Kidney (tissue), 14 donors: Measurements from ENCODE around the gene AFDN. TPM values are rescaled to one million over a fixed set of nuclear protein-coding genes. Genes with fewer than 3 reads are reported as not detected.

Experiments
- DNase-seq, 5 donors: peaks; one replicate each; pipeline ENCODE4 v3.0.0-alpha.2; 2013 to 2020
- FAIRE-seq: peaks from 2 replicates; lab custom pipeline; 2012; peaks lifted over from hg19 to GRCh38; lab: Jason Lieb, UNC
- H3K27ac ChIP-seq, 2 donors: one replicate each; pipeline ENCODE4 v1.7.0; 2013; ENCODE audit warnings: low read depth in 2 of 2, low read length in 2 of 2, inconsistent platforms in 1 of 2
- H3K27me3 ChIP-seq: one replicate; pipeline ENCODE4 v1.7.1; 2013; ENCODE audit warnings: low read length, inconsistent platforms; ENCODE audit not compliant: control insufficient read depth, insufficient read depth
- H3K36me3 ChIP-seq, 3 donors: one replicate each; pipeline versions ENCODE4 v1.7.0 to v1.7.1; 2013; ENCODE audit warnings: low read length in 3 of 3, control low read depth in 1 of 3, inconsistent platforms in 1 of 3; ENCODE audit not compliant: insufficient read depth in 3 of 3, control insufficient read depth in 2 of 3
- H3K4me1 ChIP-seq, 3 donors: one replicate each; pipeline versions ENCODE4 v1.7.0 to v1.7.1; 2013; ENCODE audit warnings: low read length in 3 of 3, inconsistent platforms in 1 of 3, low read depth in 1 of 3; ENCODE audit not compliant: control insufficient read depth in 2 of 3, insufficient read depth in 2 of 3
- H3K4me3 ChIP-seq, 3 donors: one replicate each; pipeline versions ENCODE4 v1.7.0 to v1.8.1; 2013; ENCODE audit warnings: low read length in 3 of 3, control low read depth in 1 of 3, inconsistent platforms in 1 of 3
- H3K9ac ChIP-seq, 3 donors: one replicate each; pipeline versions ENCODE4 v1.7.0 to v1.7.1; 2013; ENCODE audit warnings: low read length in 3 of 3, control low read depth in 1 of 3, inconsistent platforms in 1 of 3
- H3K9me3 ChIP-seq, 3 donors: one replicate each; pipeline versions ENCODE4 v1.7.0 to v1.7.1; 2013; ENCODE audit warnings: low read length in 3 of 3, control low read depth in 1 of 3, inconsistent platforms in 1 of 3; ENCODE audit not compliant: control insufficient read depth in 2 of 3, insufficient read depth in 1 of 3
- CTCF ChIP-seq: IDR thresholded peaks from 3 replicates; pipeline ENCODE4 v1.5.1; 2012; ENCODE audit warnings: mild to moderate bottlenecking, moderate library complexity, borderline replicate concordance; ENCODE audit not compliant: insufficient read depth; ENCODE audit errors: extremely low read depth
- intact Hi-C: fragments of 100-400 bp; cut with DNase I; formaldehyde crosslinking; loops from one replicate; pipeline ENCODE4 v1.11.1; 2022
- polyA plus RNA-seq: library from polyadenylated mRNA; stranded (reverse); fragments of 350-450 nt; fragmentation: Illumina TruSeq; extraction: RNeasy Lipid Tissue Mini Kit (QIAGEN cat#74804); gene quantifications from one replicate; pipeline ENCODE4 v1.2.3, GENCODE V29; 2014; ENCODE audit warnings: low read depth, low replicate concordance; ENCODE audit not compliant: insufficient read depth
- total RNA-seq: library from RNA; stranded (reverse); fragmentation: NEBNext Ultra II Directional; extraction: Animal tissue kit (Norgen Biotek cat#: 25700); gene quantifications from one replicate; pipeline ENCODE4 v1.2.1, GENCODE V29; 2021
- donor health status: control.
- donor health status: control.
- donor health status: control.
- donor health status: control.
- donor health status: control.
- donor health status: DM: yes; HTN: yes; CAD: no.
- donor health status: Normal renal cell carcinoma (clear cell type).

The AFDN gene
- total and polyA plus RNA-seq, 2 donors from 2014 or later, result 21.5 to 175 TPM

- intact Hi-C loops, result no loop called here
- TF ChIP-seq CTCF, result no peak
- H3K27ac ChIP-seq, result no peak overlapping the region
- H3K36me3 ChIP-seq, result no peaks in the 10 kb centered on the region
- no peaks in the 10 kb centered on the region for H3K27me3 ChIP-seq
- H3K9me3 ChIP-seq, result no peaks in the 10 kb centered on the region
- H3K4me3 ChIP-seq, result no peak overlapping the region
- DNase-seq, result no peak
- FAIRE-seq, result no peak
- H3K9ac ChIP-seq, result no peak overlapping the region
- peaks cover 0 to 14% (median 0%) of the 10 kb centered on the region in 3 donors for H3K4me1 ChIP-seq
Observed at GRCh38 chr6:167798453-167798852, 28.3 kb upstream of the AFDN start.

GRCh38 chr6:167799033-167799821 lies 27.5 kb upstream of the AFDN start:
- peak in 4 of 5 donors; percentile 24 to 70 (median 51) for DNase-seq

GRCh38 chr6:167800549-167800948 lies 26.2 kb upstream of the AFDN start:
- Histone ChIP-seq H3K9me3 (no peaks in the 10 kb centered on the region), H3K4me1 (peaks cover 0 to 12% (median 0%) of the 10 kb centered on the region in 3 donors), H3K9ac (no peak overlapping the region), H3K27me3 (no peaks in the 10 kb centered on the region), H3K27ac (no peak overlapping the region), H3K4me3 (no peak overlapping the region), H3K36me3 (no peaks in the 10 kb centered on the region)
- DNase-seq (no peak), FAIRE-seq (no peak)
- no peak for TF ChIP-seq CTCF
- intact Hi-C loops, result no loop called here

More at GRCh38 chr6:167799033-167799821, 27.5 kb upstream of the AFDN start:
- peaks cover 0 to 14% (median 0%) of the 10 kb centered on the region in 3 donors for H3K4me1 ChIP-seq
- no peak for TF ChIP-seq CTCF
- intact Hi-C loops, result no loop called here
- no peaks in the 10 kb centered on the region for H3K9me3 ChIP-seq
- H3K36me3 ChIP-seq, result no peaks in the 10 kb centered on the region
- H3K9ac ChIP-seq, result no peak overlapping the region
- H3K27ac ChIP-seq, result no peak overlapping the region
- no peak for FAIRE-seq
- H3K27me3 ChIP-seq, result no peaks in the 10 kb centered on the region
- no peak overlapping the region for H3K4me3 ChIP-seq
